GM18508 (cell line): ENCODE results near the gene TBC1D10A.
"Not testable (repeated sequence)": the region's sequence is repeated elsewhere in the genome, so short reads cannot be mapped to it uniquely, and the experiment has no call there.

ENCODE experiments used
- ATAC-seq: cut with Tn5 transposase; IDR thresholded peaks from one replicate; pipeline ENCODE4 v1.9.1; 2021; ENCODE audit warnings: moderate number of reproducible peaks; ENCODE audit not compliant: insufficient read depth, unreplicated experiment

The TBC1D10A gene

DNA sequence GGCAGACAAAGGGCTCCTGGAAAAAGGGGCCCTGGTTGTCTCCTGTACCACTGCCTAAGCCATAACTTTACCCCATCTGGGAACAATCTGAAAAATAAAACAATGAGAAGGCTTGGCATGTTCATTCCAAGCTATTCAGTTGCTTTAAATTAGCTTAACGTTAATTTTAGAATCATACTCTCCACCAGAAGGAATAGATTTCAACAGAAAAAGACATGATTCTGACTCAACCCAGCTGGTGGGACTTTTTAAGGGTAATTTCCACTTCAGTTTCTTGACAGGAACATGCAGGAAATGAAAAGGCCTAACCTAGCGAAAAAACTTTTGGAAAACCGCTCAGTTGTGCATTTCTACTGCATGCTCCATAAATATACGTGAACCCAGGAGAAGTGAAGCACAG, 22.1 kb upstream of the TBC1D10A start:
- no peak for ATAC-seq

DNA sequence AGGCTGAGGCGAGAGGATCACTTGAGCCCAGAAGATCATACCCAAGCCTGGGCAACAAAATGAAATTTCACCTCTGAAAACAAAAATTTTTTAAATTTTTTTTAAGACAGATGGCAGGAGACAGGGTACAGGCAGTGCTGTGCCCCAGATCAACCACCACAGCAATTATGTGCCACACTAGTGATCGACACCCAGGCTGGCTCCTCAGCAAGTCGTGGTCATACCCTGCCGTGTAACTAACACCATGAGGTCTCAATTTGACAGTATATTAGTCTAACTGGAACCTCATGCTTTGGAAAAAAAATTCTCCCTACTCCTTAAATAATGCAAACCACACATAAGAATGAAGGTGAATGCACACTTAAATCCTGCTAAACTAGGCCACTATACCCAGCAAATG, 21.7 kb upstream of the TBC1D10A start:
- no peak for ATAC-seq

DNA sequence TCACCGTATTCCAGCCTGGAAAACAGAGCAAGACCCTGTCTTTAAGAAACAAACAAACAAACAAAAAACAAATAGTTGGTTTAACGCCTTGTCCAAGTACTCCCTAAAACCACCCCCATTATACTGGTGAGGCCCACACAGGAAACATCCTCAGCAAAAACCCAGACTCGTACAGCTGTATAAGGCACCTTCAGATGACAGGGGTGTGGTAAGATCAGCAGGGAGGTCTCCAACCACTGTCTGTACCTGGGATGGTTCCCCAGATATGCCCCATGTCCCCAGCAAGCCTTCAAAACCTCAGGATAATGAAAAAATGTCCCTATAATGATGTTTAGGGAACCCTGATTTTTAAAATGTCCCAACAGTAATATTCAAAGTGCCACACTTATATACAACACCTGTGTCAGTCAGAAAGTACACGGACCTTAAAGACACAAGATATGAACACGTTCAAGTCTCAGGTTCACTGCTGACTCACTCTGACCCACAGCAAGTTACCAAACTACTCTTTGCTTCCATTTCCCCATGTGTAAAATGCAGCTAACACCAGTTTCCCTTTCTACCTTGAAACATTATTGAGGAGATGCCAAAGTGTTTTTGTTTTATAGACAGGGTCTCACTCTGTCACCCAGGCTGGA, 20.6 kb upstream of the TBC1D10A start:
- no peak for ATAC-seq

DNA sequence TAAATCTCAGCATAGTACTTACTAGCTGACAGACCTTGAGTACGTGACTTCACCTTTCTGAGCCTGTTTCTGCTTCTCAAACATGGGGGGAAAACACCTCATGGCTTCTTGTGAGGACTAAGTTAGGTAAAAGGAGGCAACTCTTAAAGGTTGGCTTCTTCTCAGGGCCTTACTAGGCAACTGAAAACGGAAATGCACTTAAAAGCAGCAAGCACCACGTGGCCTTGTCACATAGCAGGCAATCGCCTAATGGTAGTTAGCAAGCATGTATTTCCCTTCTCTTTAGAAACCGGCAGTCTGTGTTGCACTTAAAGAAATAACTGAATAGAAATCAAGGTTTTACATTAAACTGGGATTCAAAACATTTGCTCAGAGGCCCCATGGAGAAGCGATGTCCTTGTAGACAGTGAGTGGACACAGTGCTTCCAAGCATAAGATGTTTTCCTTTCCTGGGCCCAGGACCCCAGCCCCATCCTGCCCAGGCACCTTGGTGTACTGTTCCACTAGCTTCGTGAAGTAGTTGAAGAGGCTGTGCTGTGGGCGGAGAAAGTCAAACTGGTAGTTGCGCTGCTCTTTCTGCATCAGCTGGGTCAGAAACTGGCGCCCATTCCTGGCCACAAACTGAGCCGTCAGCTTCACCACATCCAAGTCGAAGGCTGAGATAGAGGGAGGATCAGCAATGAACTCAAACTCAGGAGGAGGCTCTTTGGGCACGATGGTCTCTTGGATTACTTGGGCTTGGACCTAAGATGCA, 17.9 kb upstream of the TBC1D10A start:
- no peak for ATAC-seq

DNA sequence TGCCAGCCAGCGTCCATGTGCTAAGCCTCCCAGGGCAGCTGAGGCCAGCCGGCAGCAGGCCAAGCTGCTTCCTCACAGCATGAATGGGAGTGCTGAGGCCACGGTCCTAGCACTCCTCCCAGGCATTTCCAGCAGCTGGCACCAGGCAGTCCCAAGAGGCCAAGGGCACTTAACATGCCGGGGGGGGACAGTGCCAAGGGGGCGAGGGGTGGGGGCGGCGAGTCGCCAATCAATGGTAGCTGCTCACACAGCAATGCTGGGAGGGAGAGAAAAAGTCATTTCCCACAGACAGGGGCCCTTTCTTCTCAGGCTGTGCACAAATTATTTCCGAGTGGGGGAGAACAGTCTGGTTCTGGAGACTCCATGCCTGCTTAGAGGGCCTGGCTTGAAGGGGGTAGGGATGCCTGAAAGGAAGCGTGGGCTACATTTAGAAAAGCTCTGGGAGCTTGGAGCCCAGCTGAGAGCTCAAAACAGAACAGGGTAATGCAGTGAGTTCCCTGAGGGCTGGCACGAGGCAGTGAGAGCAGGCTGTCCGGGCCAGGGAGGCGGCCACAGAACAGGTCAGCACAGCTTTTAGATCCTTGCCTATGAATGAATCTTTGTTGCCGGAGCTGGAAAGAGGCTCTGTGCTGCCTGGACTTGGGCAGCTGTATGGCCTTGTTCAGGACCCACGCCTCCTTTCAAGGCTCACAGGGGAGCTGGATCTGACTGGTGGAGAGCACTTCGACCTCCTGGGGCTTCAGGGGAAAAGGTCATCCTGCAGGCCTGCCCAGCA, 14.4 kb upstream of the TBC1D10A start:
- ATAC-seq = no peak

DNA sequence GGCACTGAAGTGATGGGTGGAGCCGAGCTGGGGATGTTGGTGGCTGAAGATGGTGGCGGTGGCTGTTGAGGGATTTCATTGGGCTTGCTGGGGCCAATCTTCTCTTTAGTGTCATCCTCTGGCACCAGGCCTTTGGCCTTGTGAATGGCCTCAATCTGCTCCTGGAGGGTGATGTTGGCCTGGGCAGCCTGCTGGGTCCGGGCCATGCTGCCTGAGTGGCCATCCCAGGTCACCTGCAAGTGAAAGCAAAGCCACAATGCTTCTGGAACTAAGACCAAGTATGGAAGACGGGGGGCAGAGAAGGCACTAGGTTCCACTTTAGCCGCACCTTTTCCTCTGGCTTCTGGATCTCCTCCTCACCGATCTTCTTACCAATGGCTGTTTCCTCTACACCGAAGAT, 12.1 kb upstream of the TBC1D10A start:
- ATAC-seq = no peak

DNA sequence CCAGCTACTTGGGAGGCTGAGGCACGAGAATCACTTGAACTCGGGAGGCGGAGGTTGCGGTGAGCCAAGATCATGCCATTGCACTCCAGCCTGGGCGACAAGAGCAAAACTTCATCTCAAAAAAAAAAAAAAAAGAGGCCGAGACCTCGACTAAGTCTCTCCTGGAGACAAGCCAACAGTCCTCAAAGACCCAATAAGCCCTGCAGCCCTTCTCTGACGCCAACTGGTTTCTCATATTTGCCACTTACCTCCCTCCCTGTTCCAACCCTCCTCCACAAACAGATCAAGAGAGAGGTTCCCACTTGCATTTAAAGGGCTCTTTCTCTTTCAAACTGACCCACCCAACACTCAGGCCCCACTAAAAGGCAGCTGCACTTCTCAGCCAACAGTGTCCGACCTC, 11.6 kb upstream of the TBC1D10A start:
- ATAC-seq = not testable (repeated sequence)

DNA sequence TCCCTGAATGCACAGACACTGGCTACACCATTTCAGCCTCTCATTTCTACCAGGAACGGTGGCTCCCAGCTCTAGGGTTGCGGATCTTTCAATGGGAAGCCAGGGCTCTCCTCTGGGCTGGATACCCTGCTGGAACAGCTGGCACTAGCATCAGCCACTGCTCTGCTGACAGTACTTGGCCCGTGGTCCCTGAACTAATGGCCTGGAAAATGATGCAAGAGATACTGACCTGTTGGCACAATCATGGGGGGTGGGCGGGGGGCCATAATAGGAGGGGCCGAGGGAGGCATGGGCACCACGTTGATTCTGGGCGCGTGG, 10.7 kb upstream of the TBC1D10A start:
- ATAC-seq = no peak

DNA sequence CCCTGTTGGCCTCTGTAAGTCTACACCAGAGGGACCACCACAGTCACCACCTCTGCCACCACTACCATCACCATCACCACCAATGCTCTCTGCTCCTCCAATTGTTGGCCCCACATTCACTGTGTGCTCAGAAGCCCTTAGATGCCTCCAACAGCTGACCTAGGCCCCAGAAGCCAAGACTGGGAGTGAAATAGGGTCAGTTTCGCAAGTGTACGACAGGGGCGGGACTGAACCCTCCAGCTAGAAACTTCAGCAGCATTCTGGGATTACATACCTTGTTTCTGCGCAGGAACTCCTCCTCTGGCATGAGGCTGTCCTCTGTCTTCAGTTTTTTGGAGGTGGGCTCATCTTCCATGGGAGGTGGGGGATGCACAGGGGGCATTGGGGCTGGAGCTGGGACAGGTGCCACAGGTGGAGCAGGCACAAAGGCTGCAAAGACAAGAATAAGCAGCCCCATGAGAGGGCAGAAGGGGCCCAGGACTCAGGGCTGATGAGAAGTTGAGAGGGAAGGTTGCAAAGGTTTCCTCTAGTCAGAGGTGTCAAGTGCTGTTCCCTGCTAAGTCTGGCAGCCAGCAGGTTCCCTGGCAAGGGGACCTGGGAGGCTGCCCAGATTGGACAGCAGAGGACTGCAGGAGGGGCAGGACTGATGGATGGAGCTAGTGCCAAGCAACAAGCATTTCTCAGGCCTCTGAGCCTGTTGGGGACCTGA, 10.2 kb upstream of the TBC1D10A start:
- no peak for ATAC-seq

DNA sequence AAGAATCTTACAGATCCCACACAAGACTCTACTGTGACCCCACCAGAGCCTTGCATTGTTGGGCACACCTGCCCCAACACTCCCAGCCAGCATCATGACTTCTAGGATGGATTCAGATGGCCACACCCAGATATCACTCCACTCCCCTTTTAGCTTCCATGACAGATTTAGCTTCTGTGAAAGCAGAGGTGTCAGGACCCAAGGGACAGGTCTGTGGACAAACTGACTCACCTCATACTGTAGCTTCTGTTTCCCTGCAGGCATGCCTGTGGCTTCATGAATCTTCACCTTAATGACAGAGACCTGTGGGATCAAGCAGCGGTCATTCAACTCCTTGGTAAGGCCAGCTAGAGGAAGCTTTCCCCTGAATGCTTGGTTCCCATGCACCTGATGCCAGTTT, 8.5 kb upstream of the TBC1D10A start:
- no peak for ATAC-seq

DNA sequence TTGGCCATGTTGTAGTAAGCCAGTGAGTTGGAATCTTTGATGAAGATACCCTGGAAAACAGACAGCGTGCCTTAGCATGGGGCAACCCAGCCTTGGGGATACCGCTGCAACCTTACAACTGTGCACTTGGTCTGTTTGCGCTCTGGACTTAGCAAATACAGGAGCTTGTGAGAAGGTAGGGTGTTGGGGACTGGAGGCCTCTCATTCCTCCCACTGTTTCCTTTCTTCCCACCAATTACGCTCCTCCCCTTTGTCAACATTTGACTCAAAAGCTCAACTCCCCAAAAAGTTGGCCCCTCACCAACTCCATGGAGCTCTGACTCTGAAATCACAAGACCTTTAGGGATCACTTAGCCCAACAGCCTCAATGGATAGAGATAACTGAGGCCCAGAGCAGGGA, 7.9 kb upstream of the TBC1D10A start:
- no peak for ATAC-seq

DNA sequence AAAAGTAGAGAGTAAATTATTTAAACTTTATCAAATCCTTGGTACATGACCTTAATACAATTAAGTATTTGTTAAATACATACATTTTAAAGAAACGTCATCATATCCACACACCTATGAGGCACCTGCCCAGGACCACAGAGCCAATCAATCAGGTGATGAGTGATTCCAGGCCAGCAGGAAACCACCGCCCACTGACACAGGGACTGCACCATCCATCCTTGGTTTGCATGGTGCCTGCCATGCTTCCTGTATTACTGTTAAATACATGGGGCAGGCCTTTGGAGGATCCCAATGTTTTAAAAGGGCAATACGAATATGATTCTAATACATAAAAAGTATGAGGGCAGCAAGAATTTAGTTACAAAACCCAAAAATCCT, 7.0 kb upstream of the TBC1D10A start:
- ATAC-seq = no peak

DNA sequence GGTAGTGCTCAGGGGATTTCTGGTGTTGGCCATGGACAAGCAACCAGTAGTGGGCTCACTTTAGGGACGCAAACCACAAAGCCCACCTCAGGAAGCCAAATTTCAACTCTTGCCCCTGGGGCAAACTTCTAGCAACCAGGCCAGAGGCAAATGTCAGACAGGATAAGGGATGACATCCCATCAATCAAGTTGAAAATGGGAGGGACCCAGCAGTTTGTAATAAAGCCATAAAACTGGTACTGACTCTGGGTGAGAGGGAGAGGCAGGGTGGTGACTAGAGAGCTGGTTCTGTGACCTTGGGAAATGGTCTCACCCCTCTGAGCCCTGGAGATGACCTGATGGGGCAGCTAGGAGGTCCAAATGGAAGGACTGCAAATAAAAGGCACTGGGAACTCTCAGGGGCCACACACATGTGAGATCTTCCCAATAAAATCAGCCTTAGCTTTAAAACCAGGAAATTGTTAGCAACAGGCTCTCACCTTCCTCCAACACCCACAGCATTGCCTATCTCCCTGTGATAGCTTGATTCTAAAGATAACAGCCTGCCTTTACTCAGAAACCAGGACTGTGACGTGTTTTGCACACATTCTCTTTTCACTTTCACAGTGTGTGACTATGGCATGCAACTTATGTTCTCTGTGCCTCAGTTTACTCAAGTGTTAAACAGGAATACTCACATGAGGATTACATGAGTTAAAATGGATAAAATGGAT, 6.4 kb upstream of the TBC1D10A start:
- no peak for ATAC-seq

DNA sequence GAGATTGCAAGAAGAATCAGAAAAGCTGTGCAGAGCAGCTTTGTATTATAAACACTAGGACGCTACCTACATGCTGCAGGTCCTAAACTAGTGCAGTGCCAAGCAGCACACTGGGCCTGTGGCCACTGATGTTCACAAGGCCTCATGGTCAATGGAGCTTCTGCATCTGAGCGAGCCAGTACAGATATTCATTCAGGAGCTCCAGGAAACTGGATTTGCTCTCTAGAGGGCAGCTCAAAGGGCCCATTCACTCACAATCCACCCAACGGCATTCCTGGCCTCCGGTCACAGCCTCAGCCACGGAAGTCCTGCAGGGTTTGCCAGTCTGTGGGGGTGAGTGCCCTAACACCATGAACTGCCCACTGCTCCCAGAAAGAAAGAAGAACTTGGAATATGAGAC, 5.8 kb upstream of the TBC1D10A start:
- no peak for ATAC-seq

DNA sequence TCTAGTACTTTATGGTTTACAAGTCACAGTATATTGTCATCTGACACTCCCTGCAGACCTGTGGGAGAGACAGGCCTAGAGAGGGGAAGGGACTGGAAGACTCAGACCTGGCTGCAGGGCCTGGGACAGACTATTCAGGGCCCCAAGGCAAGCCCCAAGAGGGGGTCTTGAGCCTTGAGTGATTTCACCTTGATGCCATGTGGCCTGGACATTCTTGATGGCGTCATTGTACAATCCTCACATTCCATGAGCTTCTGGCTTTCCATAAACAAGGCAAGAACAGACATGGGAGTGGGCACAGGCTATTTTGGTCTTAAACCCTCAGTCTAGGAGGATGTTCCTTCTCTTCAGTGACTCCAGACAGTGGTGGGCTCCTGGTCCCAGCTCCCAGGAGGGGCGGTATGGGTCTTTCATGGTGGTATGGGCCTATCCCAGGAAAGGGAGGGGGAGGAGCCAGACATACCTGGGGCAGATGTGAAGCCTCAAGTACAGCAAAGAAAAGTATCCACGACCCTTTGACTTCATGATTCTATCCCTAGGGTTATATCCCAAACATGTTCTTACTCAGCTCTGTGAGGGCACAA, 1.8 kb upstream of the TBC1D10A start:
- ATAC-seq = no peak

DNA sequence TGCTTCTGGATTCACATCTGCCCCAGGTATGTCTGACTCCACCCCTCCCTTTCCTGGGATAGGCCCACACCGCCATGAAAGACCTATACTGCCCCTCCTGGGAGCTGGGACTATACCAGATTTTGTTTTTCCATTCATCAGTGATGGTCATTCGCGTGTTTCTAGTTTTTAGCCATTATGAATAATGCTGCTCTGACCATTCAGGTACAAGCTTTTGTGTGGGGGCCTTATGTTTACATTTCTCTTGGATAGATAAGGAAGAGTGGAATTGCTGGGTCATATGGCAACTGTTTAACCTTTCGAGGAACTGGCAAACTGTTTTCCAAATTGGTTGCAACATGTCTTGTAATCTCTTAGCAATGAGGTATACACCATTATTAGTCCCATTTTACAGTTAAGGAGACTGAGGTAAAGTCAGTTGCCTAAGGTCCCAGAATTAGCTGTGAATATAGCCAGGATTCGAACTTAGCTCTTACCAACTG, 1.2 kb upstream of the TBC1D10A start:
- no peak for ATAC-seq

DNA sequence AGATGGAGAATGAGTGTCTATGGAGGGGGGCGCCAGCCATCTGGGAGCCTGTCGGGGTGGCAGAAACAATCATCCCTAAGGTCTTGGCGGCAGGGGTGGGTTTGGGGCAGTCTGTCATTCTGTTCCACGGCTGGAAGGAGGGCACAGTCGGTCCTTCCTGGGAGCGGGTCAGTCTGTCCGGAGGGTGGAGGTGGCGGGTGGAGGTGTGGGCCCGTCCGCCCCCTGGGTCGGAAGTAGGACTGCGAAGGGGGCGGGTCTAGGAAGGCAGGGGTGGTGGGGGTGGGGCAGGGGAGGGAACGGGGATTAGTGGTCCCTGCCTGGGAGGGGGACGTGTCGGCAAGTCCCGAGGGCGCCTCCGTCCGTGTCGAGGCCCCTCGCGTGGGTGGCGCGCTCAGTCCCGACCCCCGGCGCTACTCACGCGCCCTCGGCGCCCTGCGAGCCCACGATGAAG, 461 bp downstream of the TBC1D10A start:
- no peak for ATAC-seq

DNA sequence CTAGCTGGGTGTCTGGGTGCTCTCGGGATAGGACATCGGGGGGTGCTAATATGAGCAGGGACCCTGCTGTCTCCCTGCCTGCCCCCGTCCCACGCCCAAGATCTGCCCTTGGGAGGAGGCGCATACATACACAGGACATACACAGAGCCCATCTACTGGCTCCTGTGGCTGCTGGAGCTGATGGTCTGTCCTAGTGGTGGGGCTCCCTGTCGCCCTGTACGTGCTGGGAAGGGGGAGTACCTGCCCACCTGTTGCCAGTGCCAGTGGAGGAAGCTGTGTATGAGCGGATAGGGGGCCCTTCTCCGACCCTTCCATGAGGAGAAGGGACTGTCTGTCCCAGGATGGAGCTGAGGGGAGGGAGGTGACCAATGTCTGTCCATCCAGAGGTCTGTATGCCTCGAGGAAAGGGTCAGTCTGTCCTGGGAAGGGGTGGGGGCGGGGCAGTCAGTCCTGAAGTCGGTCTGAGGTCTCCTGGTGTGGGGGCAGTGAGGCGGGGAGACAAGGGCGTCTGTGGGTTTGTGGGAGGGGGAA, 952 bp downstream of the TBC1D10A start:
- ATAC-seq = no peak

DNA sequence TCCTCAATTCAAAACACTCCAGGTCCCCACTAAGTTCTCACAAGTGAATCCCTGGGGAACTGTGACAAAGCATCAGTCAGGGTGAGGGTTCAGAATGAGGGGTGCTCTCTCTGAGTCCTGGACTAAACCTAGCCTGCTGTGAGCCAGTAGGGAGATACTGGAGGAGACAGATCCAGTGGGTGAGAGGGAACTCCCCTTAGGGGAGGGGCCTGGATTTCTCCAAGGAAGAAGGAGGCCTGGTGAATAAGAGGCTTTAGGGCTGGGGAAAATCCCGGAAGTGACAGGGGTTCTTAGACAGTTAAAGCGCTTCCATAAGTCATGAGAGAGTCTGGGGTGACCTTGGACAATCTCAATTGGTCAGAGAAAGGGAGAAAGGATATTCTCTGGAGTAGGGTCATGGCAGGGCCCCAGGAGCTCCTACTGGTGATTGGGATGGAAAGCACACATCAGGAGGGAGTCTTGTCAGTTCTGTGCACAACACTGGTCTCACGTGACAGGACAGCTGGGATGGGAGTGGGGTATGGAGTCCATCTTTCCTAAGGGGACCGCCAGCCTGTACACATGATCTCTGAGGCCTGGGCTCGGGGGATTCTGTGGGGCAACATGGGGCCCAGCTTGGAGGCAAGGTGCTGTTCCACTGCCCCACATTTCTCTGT, 1.5 kb downstream of the TBC1D10A start:
- ATAC-seq = no peak
